ENCODE measurements around the gene ASPG.

DNA sequence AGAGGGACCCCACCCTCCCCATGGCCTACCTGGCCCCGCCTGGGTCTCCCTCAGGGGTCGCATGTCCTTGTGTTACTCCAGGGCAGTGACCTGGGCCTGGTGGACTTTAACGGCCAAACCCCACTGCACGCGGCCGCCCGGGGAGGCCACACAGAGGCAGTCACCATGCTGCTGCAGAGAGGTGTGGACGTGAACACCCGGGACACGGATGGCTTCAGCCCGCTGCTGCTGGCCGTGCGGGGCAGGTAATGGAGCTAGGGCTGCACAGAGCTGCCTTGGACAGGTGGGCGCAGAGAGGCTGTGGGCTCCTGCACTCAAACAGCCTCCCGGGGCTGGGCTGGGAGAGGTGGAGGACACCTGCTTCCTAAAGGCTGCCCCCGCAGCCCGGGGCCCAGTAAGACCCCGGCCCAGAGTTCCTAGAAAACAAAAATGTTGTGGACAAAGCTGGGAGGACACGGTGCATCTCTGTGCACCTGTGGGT lies 21.6 kb downstream of the ASPG start:
- TF ChIP-seq, protein P1, sequence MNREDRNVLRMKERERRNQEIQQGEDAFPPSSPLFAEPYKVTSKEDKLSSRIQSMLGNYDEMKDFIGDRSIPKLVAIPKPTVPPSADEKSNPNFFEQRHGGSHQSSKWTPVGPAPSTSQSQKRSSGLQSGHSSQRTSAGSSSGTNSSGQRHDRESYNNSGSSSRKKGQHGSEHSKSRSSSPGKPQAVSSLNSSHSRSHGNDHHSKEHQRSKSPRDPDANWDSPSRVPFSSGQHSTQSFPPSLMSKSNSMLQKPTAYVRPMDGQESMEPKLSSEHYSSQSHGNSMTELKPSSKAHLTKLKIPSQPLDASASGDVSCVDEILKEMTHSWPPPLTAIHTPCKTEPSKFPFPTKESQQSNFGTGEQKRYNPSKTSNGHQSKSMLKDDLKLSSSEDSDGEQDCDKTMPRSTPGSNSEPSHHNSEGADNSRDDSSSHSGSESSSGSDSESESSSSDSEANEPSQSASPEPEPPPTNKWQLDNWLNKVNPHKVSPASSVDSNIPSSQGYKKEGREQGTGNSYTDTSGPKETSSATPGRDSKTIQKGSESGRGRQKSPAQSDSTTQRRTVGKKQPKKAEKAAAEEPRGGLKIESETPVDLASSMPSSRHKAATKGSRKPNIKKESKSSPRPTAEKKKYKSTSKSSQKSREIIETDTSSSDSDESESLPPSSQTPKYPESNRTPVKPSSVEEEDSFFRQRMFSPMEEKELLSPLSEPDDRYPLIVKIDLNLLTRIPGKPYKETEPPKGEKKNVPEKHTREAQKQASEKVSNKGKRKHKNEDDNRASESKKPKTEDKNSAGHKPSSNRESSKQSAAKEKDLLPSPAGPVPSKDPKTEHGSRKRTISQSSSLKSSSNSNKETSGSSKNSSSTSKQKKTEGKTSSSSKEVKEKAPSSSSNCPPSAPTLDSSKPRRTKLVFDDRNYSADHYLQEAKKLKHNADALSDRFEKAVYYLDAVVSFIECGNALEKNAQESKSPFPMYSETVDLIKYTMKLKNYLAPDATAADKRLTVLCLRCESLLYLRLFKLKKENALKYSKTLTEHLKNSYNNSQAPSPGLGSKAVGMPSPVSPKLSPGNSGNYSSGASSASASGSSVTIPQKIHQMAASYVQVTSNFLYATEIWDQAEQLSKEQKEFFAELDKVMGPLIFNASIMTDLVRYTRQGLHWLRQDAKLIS (CRISPR knock-in tag; IDR thresholded peaks at IDR 0.05; ENCODE audit: borderline replicate concordance), result no peak
- TF ChIP-seq, protein P2, sequence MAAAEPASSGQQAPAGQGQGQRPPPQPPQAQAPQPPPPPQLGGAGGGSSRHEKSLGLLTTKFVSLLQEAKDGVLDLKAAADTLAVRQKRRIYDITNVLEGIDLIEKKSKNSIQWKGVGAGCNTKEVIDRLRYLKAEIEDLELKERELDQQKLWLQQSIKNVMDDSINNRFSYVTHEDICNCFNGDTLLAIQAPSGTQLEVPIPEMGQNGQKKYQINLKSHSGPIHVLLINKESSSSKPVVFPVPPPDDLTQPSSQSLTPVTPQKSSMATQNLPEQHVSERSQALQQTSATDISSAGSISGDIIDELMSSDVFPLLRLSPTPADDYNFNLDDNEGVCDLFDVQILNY (CRISPR knock-in tag; IDR thresholded peaks at IDR 0.05), result no peak
- TF ChIP-seq, protein P3, sequence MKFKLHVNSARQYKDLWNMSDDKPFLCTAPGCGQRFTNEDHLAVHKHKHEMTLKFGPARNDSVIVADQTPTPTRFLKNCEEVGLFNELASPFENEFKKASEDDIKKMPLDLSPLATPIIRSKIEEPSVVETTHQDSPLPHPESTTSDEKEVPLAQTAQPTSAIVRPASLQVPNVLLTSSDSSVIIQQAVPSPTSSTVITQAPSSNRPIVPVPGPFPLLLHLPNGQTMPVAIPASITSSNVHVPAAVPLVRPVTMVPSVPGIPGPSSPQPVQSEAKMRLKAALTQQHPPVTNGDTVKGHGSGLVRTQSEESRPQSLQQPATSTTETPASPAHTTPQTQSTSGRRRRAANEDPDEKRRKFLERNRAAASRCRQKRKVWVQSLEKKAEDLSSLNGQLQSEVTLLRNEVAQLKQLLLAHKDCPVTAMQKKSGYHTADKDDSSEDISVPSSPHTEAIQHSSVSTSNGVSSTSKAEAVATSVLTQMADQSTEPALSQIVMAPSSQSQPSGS (CRISPR knock-in tag; IDR thresholded peaks at IDR 0.05; ENCODE audit: borderline replicate concordance, low read depth), result no peak
- TF ChIP-seq, protein P4, sequence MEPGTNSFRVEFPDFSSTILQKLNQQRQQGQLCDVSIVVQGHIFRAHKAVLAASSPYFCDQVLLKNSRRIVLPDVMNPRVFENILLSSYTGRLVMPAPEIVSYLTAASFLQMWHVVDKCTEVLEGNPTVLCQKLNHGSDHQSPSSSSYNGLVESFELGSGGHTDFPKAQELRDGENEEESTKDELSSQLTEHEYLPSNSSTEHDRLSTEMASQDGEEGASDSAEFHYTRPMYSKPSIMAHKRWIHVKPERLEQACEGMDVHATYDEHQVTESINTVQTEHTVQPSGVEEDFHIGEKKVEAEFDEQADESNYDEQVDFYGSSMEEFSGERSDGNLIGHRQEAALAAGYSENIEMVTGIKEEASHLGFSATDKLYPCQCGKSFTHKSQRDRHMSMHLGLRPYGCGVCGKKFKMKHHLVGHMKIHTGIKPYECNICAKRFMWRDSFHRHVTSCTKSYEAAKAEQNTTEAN (CRISPR knock-in tag; IDR thresholded peaks at IDR 0.05), result no peak
- TF ChIP-seq, protein P5, sequence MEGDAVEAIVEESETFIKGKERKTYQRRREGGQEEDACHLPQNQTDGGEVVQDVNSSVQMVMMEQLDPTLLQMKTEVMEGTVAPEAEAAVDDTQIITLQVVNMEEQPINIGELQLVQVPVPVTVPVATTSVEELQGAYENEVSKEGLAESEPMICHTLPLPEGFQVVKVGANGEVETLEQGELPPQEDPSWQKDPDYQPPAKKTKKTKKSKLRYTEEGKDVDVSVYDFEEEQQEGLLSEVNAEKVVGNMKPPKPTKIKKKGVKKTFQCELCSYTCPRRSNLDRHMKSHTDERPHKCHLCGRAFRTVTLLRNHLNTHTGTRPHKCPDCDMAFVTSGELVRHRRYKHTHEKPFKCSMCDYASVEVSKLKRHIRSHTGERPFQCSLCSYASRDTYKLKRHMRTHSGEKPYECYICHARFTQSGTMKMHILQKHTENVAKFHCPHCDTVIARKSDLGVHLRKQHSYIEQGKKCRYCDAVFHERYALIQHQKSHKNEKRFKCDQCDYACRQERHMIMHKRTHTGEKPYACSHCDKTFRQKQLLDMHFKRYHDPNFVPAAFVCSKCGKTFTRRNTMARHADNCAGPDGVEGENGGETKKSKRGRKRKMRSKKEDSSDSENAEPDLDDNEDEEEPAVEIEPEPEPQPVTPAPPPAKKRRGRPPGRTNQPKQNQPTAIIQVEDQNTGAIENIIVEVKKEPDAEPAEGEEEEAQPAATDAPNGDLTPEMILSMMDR (IDR thresholded peaks at IDR 0.05), result no peak
- TF ChIP-seq ATF1 (CRISPR knock-in tag; IDR thresholded peaks at IDR 0.05) (no peak), NR3C1 (CRISPR knock-in tag; conservative IDR thresholded peaks at IDR 0.05; ENCODE audit: low read depth) (no peak), CREB1 (CRISPR knock-in tag; IDR thresholded peaks at IDR 0.05) (no peak), ZNF317 (CRISPR knock-in tag; IDR thresholded peaks at IDR 0.05; ENCODE audit: borderline replicate concordance, low read depth) (no peak)
- TF ChIP-seq, protein P6, sequence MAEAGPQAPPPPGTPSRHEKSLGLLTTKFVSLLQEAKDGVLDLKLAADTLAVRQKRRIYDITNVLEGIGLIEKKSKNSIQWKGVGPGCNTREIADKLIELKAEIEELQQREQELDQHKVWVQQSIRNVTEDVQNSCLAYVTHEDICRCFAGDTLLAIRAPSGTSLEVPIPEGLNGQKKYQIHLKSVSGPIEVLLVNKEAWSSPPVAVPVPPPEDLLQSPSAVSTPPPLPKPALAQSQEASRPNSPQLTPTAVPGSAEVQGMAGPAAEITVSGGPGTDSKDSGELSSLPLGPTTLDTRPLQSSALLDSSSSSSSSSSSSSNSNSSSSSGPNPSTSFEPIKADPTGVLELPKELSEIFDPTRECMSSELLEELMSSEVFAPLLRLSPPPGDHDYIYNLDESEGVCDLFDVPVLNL (CRISPR knock-in tag; IDR thresholded peaks at IDR 0.05; ENCODE audit: borderline replicate concordance, low read depth), result no peak
- TF ChIP-seq, protein P7, sequence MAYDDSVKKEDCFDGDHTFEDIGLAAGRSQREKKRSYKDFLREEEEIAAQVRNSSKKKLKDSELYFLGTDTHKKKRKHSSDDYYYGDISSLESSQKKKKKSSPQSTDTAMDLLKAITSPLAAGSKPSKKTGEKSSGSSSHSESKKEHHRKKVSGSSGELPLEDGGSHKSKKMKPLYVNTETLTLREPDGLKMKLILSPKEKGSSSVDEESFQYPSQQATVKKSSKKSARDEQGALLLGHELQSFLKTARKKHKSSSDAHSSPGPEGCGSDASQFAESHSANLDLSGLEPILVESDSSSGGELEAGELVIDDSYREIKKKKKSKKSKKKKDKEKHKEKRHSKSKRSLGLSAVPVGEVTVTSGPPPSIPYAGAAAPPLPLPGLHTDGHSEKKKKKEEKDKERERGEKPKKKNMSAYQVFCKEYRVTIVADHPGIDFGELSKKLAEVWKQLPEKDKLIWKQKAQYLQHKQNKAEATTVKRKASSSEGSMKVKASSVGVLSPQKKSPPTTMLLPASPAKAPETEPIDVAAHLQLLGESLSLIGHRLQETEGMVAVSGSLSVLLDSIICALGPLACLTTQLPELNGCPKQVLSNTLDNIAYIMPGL (CRISPR knock-in tag; IDR thresholded peaks at IDR 0.05), result no peak
- TF ChIP-seq, protein P8, sequence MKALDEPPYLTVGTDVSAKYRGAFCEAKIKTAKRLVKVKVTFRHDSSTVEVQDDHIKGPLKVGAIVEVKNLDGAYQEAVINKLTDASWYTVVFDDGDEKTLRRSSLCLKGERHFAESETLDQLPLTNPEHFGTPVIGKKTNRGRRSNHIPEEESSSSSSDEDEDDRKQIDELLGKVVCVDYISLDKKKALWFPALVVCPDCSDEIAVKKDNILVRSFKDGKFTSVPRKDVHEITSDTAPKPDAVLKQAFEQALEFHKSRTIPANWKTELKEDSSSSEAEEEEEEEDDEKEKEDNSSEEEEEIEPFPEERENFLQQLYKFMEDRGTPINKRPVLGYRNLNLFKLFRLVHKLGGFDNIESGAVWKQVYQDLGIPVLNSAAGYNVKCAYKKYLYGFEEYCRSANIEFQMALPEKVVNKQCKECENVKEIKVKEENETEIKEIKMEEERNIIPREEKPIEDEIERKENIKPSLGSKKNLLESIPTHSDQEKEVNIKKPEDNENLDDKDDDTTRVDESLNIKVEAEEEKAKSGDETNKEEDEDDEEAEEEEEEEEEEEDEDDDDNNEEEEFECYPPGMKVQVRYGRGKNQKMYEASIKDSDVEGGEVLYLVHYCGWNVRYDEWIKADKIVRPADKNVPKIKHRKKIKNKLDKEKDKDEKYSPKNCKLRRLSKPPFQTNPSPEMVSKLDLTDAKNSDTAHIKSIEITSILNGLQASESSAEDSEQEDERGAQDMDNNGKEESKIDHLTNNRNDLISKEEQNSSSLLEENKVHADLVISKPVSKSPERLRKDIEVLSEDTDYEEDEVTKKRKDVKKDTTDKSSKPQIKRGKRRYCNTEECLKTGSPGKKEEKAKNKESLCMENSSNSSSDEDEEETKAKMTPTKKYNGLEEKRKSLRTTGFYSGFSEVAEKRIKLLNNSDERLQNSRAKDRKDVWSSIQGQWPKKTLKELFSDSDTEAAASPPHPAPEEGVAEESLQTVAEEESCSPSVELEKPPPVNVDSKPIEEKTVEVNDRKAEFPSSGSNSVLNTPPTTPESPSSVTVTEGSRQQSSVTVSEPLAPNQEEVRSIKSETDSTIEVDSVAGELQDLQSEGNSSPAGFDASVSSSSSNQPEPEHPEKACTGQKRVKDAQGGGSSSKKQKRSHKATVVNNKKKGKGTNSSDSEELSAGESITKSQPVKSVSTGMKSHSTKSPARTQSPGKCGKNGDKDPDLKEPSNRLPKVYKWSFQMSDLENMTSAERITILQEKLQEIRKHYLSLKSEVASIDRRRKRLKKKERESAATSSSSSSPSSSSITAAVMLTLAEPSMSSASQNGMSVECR (CRISPR knock-in tag; IDR thresholded peaks at IDR 0.05; ENCODE audit: borderline replicate concordance), result no peak
